ENCODE measurements around the gene HOXC4.

HOXC4 gene

GRCh38 chr12:54038871-54039414, 14.7 kb upstream of the HOXC4 start (continued):
- TF ChIP-seq ZNF645 (tag by site-specific recombination; IDR thresholded peaks at IDR 0.05), result no peak
- TF ChIP-seq ZNF610 (tag by site-specific recombination; IDR thresholded peaks at IDR 0.05; ENCODE audit: borderline replicate concordance), result no peak
- TF ChIP-seq ZBTB26 (tag by site-specific recombination; optimal IDR thresholded peaks at IDR 0.05), result no peak
- 0 out of 2 replicates have a peak, but pooled peaks have one; percentile 44 for TF ChIP-seq ZNF394 (tag by site-specific recombination; IDR thresholded peaks at IDR 0.05; ENCODE audit: borderline replicate concordance)
- TF ChIP-seq ZBTB10 (tag by site-specific recombination; IDR thresholded peaks at IDR 0.05), result peak; percentile 33; the same call in 1 of the 2 replicates
- 0 out of 2 replicates have a peak, but pooled peaks have one; percentile 41 for TF ChIP-seq ZNF449 (tag by site-specific recombination; IDR thresholded peaks at IDR 0.05)
- TF ChIP-seq ZNF837 (tag by site-specific recombination; IDR thresholded peaks at IDR 0.05), result 0 out of 2 replicates have a peak, but pooled peaks have one; percentile 75
- TF ChIP-seq ZNF623 (tag by site-specific recombination; IDR thresholded peaks at IDR 0.05), result no peak
- TF ChIP-seq SP2 (tag by site-specific recombination; IDR thresholded peaks at IDR 0.05), result peak; percentile 41
- TF ChIP-seq ZNF629 (tag by site-specific recombination; IDR thresholded peaks at IDR 0.05), result peak; percentile 64
- TF ChIP-seq ZNF76 (tag by site-specific recombination; IDR thresholded peaks at IDR 0.05; ENCODE audit: borderline replicate concordance, low read depth), result no peak
- TF ChIP-seq ZNF529 (tag by site-specific recombination; IDR thresholded peaks at IDR 0.05; ENCODE audit: insufficient replicate concordance), result no peak
- no peak for TF ChIP-seq ZNF639 (tag by site-specific recombination; IDR thresholded peaks at IDR 0.05)
- TF ChIP-seq ZNF558 (tag by site-specific recombination; IDR thresholded peaks at IDR 0.05), result no peak
- no peak for TF ChIP-seq ZNF324 (tag by site-specific recombination; IDR thresholded peaks at IDR 0.05)
- peak; percentile 70; the same call in 1 of the 2 replicates for TF ChIP-seq SCRT2 (tag by site-specific recombination; IDR thresholded peaks at IDR 0.05)
- no peak for TF ChIP-seq ZNF202 (tag by site-specific recombination; IDR thresholded peaks at IDR 0.05; ENCODE audit: borderline replicate concordance)
- TF ChIP-seq WT1 (tag by site-specific recombination; IDR thresholded peaks at IDR 0.05), result peak; percentile 39; the same call in 1 of the 2 replicates
- peak; percentile 72; the same call in 1 of the 2 replicates for TF ChIP-seq ZBTB17 (tag by site-specific recombination; IDR thresholded peaks at IDR 0.05)
- TF ChIP-seq ZNF785 (tag by site-specific recombination; IDR thresholded peaks at IDR 0.05), result no peak
- no peak for TF ChIP-seq ZNF585B (tag by site-specific recombination; IDR thresholded peaks at IDR 0.05)
- no peak for TF ChIP-seq MEIS1 (CRISPR knock-in tag; IDR thresholded peaks at IDR 0.05; ENCODE audit: borderline replicate concordance)
- TF ChIP-seq ZFP69B (tag by site-specific recombination; IDR thresholded peaks at IDR 0.05), result no peak; the same call in 1 of the 2 replicates
- TF ChIP-seq ZNF10 (tag by site-specific recombination; IDR thresholded peaks at IDR 0.05), result no peak; the same call in 1 of the 2 replicates
- TF ChIP-seq ZBTB48 (tag by site-specific recombination; IDR thresholded peaks at IDR 0.05), result peak; percentile 79
- TF ChIP-seq ZNF169 (tag by site-specific recombination; IDR thresholded peaks at IDR 0.05), result no peak
- no peak for TF ChIP-seq ZNF214 (tag by site-specific recombination; IDR thresholded peaks at IDR 0.05; ENCODE audit: borderline replicate concordance)
- 0 out of 2 replicates have a peak, but pooled peaks have one; percentile 23 for TF ChIP-seq KLF9 (tag by site-specific recombination; IDR thresholded peaks at IDR 0.05; ENCODE audit: low read depth)
- no peak for TF ChIP-seq ZNF416 (tag by site-specific recombination; IDR thresholded peaks at IDR 0.05)
- TF ChIP-seq ZBTB8A (tag by site-specific recombination; IDR thresholded peaks at IDR 0.05), result peak; percentile 39; the same call in 1 of the 2 replicates
- no peak for TF ChIP-seq ZNF596 (tag by site-specific recombination; IDR thresholded peaks at IDR 0.05)
- peak; percentile 28; the same call in 1 of the 2 replicates for TF ChIP-seq EGR2 (tag by site-specific recombination; IDR thresholded peaks at IDR 0.05; ENCODE audit: low read depth)
- TF ChIP-seq ZNF626 (tag by site-specific recombination; IDR thresholded peaks at IDR 0.05), result no peak
- no peak for TF ChIP-seq REPIN1 (tag by site-specific recombination; IDR thresholded peaks at IDR 0.05; ENCODE audit: low read depth)

Measured in HEK293 (cell line).